Thoracic aorta (tissue), 2 donors: ENCODE results near the gene SEMG2. TPM values are rescaled to one million over a fixed set of nuclear protein-coding genes. Genes with fewer than 3 reads are reported as not detected.

Experiments
- ATAC-seq: fragments of 150-250 bp; one replicate; pipeline ENCODE4 v1.8.0; 2017; ENCODE audit warnings: low read depth; ENCODE audit not compliant: insufficient number of reproducible peaks, low FRiP score
- DNase-seq: peaks from one replicate; pipeline ENCODE4 v3.0.0-alpha.2; 2020; ENCODE audit warnings: low spot score
- H3K27ac ChIP-seq, 2 donors: fragments of 200-600 bp; sonication (generic); 1 replicate in 1 of 2; 2 replicates in 1 of 2; pipeline ENCODE4 v1.5.1; 2016; ENCODE audit warnings: mild to moderate bottlenecking in 2 of 2, moderate library complexity in 2 of 2
- H3K27me3 ChIP-seq: fragments of 200-600 bp; sonication (generic); replicated peaks from 2 replicates; pipeline ENCODE4 v1.6.0; 2016; ENCODE audit warnings: mild to moderate bottlenecking; ENCODE audit not compliant: insufficient read depth
- H3K36me3 ChIP-seq: fragments of 200-600 bp; sonication (generic); one replicate; pipeline ENCODE4 v1.5.1; 2016
- H3K4me1 ChIP-seq, 2 donors: fragments of 200-600 bp; sonication (generic); 1 replicate in 1 of 2; 2 replicates in 1 of 2; pipeline versions ENCODE4 v1.5.1 to v1.6.0; 2016; ENCODE audit warnings: low read depth in 2 of 2, mild to moderate bottlenecking in 1 of 2; ENCODE audit not compliant: control insufficient read depth in 1 of 2
- H3K4me3 ChIP-seq: fragments of 200-600 bp; sonication (generic); 2 replicates; pipeline ENCODE4 v1.5.1; 2016; ENCODE audit warnings: mild to moderate bottlenecking
- H3K9me3 ChIP-seq: fragments of 200-600 bp; sonication (generic); 2 replicates; pipeline ENCODE4 v1.5.1; 2016
- total RNA-seq, 2 donors: library from RNA; depleted of rRNA; stranded (reverse); fragments of >200 nt; gene quantifications; one replicate each; pipeline versions ENCODE4 v1.1.0 to v1.2.3, GENCODE V29; 2016
- TF ChIP-seq, protein P1 (sequence below): fragments of 200-600 bp; sonication (generic); IDR thresholded peaks from one replicate; pipeline ENCODE4 v1.5.1; 2019; ENCODE audit warnings: antibody characterized with exemption

The SEMG2 gene
- total RNA-seq, 2 donors from 2014 or later = not detected

DNA sequence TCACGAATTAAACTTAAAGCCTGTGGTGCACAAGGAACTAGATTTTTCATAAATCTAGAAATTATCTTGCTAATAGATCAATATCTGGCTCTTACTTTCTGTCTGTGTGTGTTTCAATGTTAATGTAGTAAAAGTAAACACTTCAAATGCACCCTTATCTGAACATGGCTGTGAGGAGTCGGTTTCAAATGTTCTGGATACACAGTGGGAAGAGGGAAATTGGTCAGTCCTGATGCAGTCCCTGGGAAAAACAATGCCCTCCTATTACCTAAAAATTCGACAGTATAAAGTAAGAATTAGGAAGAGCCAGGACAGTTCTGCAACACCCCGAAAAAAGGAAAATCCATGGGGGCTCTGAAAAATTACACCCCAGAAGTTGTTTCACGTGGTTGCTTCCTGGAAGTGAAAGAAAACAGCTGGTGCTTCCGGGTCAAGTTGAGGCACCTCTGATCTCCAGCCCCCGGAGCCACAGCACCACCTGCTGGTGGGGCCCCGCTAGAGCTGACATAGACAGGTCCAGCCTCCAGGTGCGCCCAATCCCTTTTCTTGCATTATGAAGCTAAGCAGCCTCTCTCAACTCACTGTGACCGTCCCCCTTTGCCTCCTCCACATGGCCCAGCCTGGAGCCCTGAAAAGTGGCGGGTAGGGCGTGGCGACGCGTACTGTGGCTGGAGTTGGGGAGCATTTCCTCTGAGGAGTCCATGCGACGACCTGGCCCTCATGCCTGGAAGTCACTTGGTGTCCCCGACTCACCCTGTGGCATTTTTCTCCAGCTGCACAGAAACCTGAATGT, 8.3 kb downstream of the SEMG2 start:
- ATAC-seq = no peak
- no peaks in the 10 kb centered on the region for H3K36me3 ChIP-seq

DNA sequence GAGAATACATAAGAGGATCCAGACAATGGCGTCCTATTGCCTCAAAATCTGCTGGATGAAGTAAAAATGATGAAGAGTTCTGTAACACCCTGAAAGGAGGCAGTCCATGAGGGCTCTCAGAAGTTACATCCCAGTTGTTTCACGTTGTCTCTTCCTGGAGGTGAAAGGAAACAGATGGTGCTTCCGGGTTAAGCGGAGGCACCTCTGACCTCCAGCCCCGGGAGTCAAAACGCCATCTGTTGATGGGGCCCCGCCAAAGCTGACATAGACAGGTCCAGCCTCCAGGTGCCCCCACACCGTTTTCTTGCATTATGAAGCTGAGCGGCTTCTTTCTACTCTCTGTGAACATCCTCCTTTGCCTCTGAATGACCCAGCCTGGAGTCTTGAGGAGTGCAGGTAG, 9.5 kb downstream of the SEMG2 start:
- no peak for DNase-seq
- Histone ChIP-seq H3K27ac (no peak overlapping the region), H3K4me3 (no peak overlapping the region), H3K9me3 (peaks cover 4% of the 10 kb centered on the region), H3K27me3 (no peaks in the 10 kb centered on the region), H3K4me1 (no peaks in the 10 kb centered on the region), H3K36me3 (no peaks in the 10 kb centered on the region)
- no peak for ATAC-seq
- TF ChIP-seq, protein P1, sequence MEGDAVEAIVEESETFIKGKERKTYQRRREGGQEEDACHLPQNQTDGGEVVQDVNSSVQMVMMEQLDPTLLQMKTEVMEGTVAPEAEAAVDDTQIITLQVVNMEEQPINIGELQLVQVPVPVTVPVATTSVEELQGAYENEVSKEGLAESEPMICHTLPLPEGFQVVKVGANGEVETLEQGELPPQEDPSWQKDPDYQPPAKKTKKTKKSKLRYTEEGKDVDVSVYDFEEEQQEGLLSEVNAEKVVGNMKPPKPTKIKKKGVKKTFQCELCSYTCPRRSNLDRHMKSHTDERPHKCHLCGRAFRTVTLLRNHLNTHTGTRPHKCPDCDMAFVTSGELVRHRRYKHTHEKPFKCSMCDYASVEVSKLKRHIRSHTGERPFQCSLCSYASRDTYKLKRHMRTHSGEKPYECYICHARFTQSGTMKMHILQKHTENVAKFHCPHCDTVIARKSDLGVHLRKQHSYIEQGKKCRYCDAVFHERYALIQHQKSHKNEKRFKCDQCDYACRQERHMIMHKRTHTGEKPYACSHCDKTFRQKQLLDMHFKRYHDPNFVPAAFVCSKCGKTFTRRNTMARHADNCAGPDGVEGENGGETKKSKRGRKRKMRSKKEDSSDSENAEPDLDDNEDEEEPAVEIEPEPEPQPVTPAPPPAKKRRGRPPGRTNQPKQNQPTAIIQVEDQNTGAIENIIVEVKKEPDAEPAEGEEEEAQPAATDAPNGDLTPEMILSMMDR = no peak

More for the DNA sequence above, 8.3 kb downstream of the SEMG2 start:
- no peak for DNase-seq
- H3K9me3 ChIP-seq = no peaks in the 10 kb centered on the region
- H3K27me3 ChIP-seq = no peaks in the 10 kb centered on the region
- TF ChIP-seq, protein P1 = no peak
- no peaks in the 10 kb centered on the region for H3K4me1 ChIP-seq
- no peak overlapping the region for H3K27ac ChIP-seq
- no peak overlapping the region for H3K4me3 ChIP-seq

DNA sequence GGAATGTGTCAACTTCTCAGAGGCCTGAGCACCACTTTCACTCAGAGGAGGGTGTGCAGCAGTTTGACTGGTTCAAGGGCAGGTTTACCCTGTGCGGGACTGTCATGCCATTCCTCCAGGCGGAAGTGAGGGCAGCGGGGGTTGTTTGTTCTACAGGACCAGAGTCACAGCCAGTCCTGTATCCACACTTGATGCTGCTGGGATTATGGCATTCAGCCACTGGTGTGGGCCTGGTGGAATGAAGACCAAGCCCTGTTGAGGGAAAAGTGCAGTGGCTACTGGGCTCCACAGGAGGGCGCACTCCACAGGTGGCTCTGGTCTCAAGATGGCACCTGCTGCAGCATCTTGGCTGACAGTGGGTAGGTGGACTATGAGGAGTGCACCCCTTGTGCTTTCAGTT, 14.8 kb downstream of the SEMG2 start:
- Histone ChIP-seq H3K27me3 (no peaks in the 10 kb centered on the region), H3K4me3 (no peak overlapping the region), H3K27ac (no peak overlapping the region), H3K36me3 (no peaks in the 10 kb centered on the region), H3K9me3 (peaks cover 4% of the 10 kb centered on the region), H3K4me1 (no peaks in the 10 kb centered on the region)
- TF ChIP-seq, protein P1 = no peak
- ATAC-seq (no peak), DNase-seq (no peak)

DNA sequence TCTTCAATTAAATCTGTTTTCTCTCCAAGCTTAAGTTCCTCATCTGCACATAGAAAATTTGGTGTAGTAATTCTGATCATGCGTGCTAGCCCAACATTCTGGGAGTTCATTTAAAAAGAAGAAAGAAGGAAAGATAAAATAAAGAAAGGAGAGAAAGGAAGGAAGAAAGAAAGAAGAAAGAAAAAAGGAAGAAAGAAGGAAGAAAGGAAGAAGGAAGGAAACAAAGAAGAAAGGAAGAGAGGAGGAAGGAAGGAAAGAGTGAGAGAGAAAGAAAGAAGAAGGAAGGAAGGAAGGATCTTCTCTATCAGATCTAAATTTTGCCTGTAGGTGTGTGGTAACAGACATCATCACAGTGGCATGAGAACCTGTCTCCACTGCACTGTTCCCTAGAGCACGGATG, 17.0 kb downstream of the SEMG2 start:
- ATAC-seq = no peak

DNA sequence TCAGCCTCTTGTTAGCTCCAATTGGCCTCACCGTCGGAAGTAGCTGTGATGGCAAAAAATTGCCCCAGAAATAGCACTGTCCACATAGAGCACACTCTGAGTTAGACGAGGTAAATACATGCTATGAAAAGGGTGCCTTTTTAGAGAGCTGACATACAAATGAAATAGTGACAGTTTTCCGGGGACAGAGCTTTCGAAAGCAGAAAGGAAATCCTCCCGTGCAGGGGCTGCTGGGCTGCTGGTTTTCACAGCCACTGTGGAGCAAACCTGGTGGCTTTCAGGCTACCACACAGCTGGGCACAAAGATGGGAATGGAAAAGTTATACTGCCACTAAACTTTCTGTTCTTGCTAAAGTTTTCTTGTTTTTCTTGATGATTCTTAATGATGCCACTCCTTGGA, 24.9 kb downstream of the SEMG2 start:
- TF ChIP-seq, protein P1 = no peak
- Histone ChIP-seq H3K27ac (no peak overlapping the region), H3K4me1 (no peaks in the 10 kb centered on the region), H3K36me3 (no peaks in the 10 kb centered on the region), H3K27me3 (no peaks in the 10 kb centered on the region), H3K4me3 (no peak overlapping the region), H3K9me3 (no peaks in the 10 kb centered on the region)
- DNase-seq = no peak
- ATAC-seq = no peak

More for the DNA sequence above, 17.0 kb downstream of the SEMG2 start:
- H3K9me3 ChIP-seq = peaks cover 4% of the 10 kb centered on the region
- no peak overlapping the region for H3K27ac ChIP-seq
- H3K36me3 ChIP-seq = no peaks in the 10 kb centered on the region
- TF ChIP-seq, protein P1 = no peak
- H3K27me3 ChIP-seq = no peaks in the 10 kb centered on the region
- no peak for DNase-seq
- H3K4me3 ChIP-seq = no peak overlapping the region
- H3K4me1 ChIP-seq = no peaks in the 10 kb centered on the region
